IMR-90 (cell line): ENCODE measurements around the gene CDK5RAP2. TPM values are rescaled to one million over a fixed set of nuclear protein-coding genes. Genes with fewer than 3 reads are reported as not detected.

Experiments
- ATAC-seq: fragments of 200-7000 bp; cut with Tn5 transposase; 2 replicates; pipeline ENCODE4 v1.9.1; 2020; ENCODE audit warnings: low read depth, mild to moderate bottlenecking, moderate library complexity
- BruUV-seq: library from RNA; stranded (reverse); fragments of 400-500 nt; replicated peaks from 2 replicates; lab custom pipeline; 2021; lab: Mats Ljungman, UMichigan
- CTCF ChIA-PET: fragments of 300-600 bp; formaldehyde crosslinking; extraction: SDS; loops from one replicate; lab custom pipeline; 2021; ENCODE audit warnings: antibody characterized with exemption; lab: Yijun Ruan, JAX
- POLR2A ChIA-PET: fragments of 300-600 bp; sonication (Branson Sonifier 250); formaldehyde crosslinking; loops from one replicate; lab custom pipeline; 2022; ENCODE audit warnings: antibody characterized with exemption; ENCODE audit not compliant: unreplicated experiment; lab: Charles Lee
- DNase-seq: peaks from one replicate; pipeline ENCODE4 v3.0.0; 2013
- H2AFZ ChIP-seq: replicated peaks from 2 replicates; pipeline ENCODE3; 2013; ENCODE audit warnings: low read length, mild to moderate bottlenecking; ENCODE audit not compliant: poor library complexity
- H2AK5ac ChIP-seq: 2 replicates; pipeline ENCODE4 v1.6.1; 2013; ENCODE audit warnings: low read depth, low read length, inconsistent platforms
- H2AK9ac ChIP-seq: replicated peaks from 2 replicates; pipeline ENCODE3; 2013; ENCODE audit warnings: mild to moderate bottlenecking, low read depth, low read length, moderate library complexity; ENCODE audit not compliant: poor library complexity
- H2BK120ac ChIP-seq: 2 replicates; pipeline ENCODE4 v1.6.1; 2013; ENCODE audit warnings: low read depth, low read length, inconsistent platforms
- H2BK15ac ChIP-seq: 3 replicates; pipeline ENCODE4 v1.6.1; 2013; ENCODE audit warnings: low read depth, low read length, inconsistent platforms
- H2BK20ac ChIP-seq: 2 replicates; pipeline ENCODE4 v1.6.1; 2013; ENCODE audit warnings: low read depth, mild to moderate bottlenecking, inconsistent platforms, low read length, moderate library complexity
- H2BK5ac ChIP-seq: 2 replicates; pipeline ENCODE4 v1.6.1; 2013; ENCODE audit warnings: mild to moderate bottlenecking, low read depth, low read length, inconsistent platforms; ENCODE audit not compliant: poor library complexity, severe bottlenecking
- H3K14ac ChIP-seq: replicated peaks from 2 replicates; pipeline ENCODE4 v1.6.1; 2013; ENCODE audit warnings: low read depth, low read length, inconsistent platforms
- H3K18ac ChIP-seq: 2 replicates; pipeline ENCODE4 v1.6.1; 2013; ENCODE audit warnings: low read depth, low read length, control low read depth
- H3K23ac ChIP-seq: 2 replicates; pipeline ENCODE4 v1.6.1; 2013; ENCODE audit warnings: low read depth, low read length, inconsistent platforms
- H3K27ac ChIP-seq: 2 replicates; pipeline ENCODE4 v1.5.1; 2013; ENCODE audit warnings: mild to moderate bottlenecking, control low read depth, low read length; ENCODE audit not compliant: insufficient read depth
- H3K27me3 ChIP-seq: 2 replicates; pipeline ENCODE4 v1.6.1; 2013; ENCODE audit warnings: low read length; ENCODE audit not compliant: control insufficient read depth, insufficient read depth
- H3K36me3 ChIP-seq: 2 replicates; pipeline ENCODE4 v1.6.1; 2013; ENCODE audit warnings: low read length, mixed read lengths; ENCODE audit not compliant: control insufficient read depth, insufficient read depth
- H3K4ac ChIP-seq: 2 replicates; pipeline ENCODE4 v1.6.1; 2013; ENCODE audit warnings: low read depth, low read length, inconsistent platforms
- H3K4me1 ChIP-seq: 2 replicates; pipeline ENCODE4 v1.6.1; 2013; ENCODE audit warnings: low read length, mixed read lengths; ENCODE audit not compliant: control insufficient read depth, insufficient read depth
- H3K4me2 ChIP-seq: 2 replicates; pipeline ENCODE4 v1.6.1; 2013; ENCODE audit warnings: low read depth, mild to moderate bottlenecking, control low read depth, low read length, moderate library complexity
- H3K4me3 ChIP-seq: 2 replicates; pipeline ENCODE4 v1.5.1; 2013; ENCODE audit warnings: low read depth, mild to moderate bottlenecking, control low read depth, low read length, moderate library complexity; ENCODE audit not compliant: insufficient read depth
- H3K56ac ChIP-seq: 2 replicates; pipeline ENCODE4 v1.6.1; 2013; ENCODE audit warnings: low read length, inconsistent platforms; ENCODE audit not compliant: insufficient read depth; ENCODE audit errors: extremely low read depth
- H3K79me1 ChIP-seq, 2 experiments: 2 replicates each; pipeline ENCODE4 v1.6.1; 2013; ENCODE audit warnings: low read length in 2 of 2, inconsistent platforms in 1 of 2, low read depth in 1 of 2
- H3K9ac ChIP-seq: 2 replicates; pipeline ENCODE4 v1.6.1; 2013; ENCODE audit warnings: low read depth, low read length, control low read depth
- H3K9me1 ChIP-seq: 2 replicates; pipeline ENCODE4 v1.6.1; 2013; ENCODE audit warnings: low read length, inconsistent platforms; ENCODE audit not compliant: insufficient read depth
- H3K9me3 ChIP-seq: 2 replicates; pipeline ENCODE4 v1.6.1; 2013; ENCODE audit warnings: low read length; ENCODE audit not compliant: control insufficient read depth, insufficient read depth
- H4K20me1 ChIP-seq: 2 replicates; pipeline ENCODE4 v1.6.1; 2013; ENCODE audit warnings: low read length, inconsistent platforms; ENCODE audit not compliant: insufficient read depth
- H4K5ac ChIP-seq: 2 replicates; pipeline ENCODE4 v1.6.1; 2013; ENCODE audit warnings: mild to moderate bottlenecking, low read depth, low read length, control low read depth
- H4K8ac ChIP-seq, 2 experiments: 2 replicates each; pipeline ENCODE4 v1.6.1; 2013; ENCODE audit warnings: low read depth in 2 of 2, low read length in 2 of 2, control low read depth in 1 of 2, inconsistent platforms in 1 of 2
- H4K91ac ChIP-seq: 2 replicates; pipeline ENCODE4 v1.6.1; 2013; ENCODE audit warnings: low read depth, low read length, inconsistent platforms; ENCODE audit not compliant: insufficient read depth
- BHLHE40 ChIP-seq: fragments of 150-350 bp; IDR thresholded peaks from 2 replicates; pipeline ENCODE4 v1.6.1; 2016; ENCODE audit warnings: mild to moderate bottlenecking, low read depth, low read length
- CEBPB ChIP-seq: IDR thresholded peaks from 2 replicates; pipeline ENCODE4 v1.6.1; 2012; ENCODE audit warnings: low read depth, low read length, improper control_type of control experiment
- CHD1 ChIP-seq: IDR thresholded peaks from 2 replicates; pipeline ENCODE4 v1.6.1; 2012; ENCODE audit warnings: low read depth, low read length, improper control_type of control experiment
- CTCF ChIP-seq: conservative IDR thresholded peaks from 2 replicates; pipeline ENCODE4 v1.5.1; 2012; ENCODE audit warnings: mild to moderate bottlenecking, low read depth, low read length, improper control_type of control experiment
- FOS ChIP-seq: fragments of 150-350 bp; IDR thresholded peaks from 2 replicates; pipeline ENCODE4 v1.6.1; 2016; ENCODE audit warnings: low read depth, low read length
- MAFK ChIP-seq: IDR thresholded peaks from 2 replicates; pipeline ENCODE4 v1.6.1; 2012; ENCODE audit warnings: low read depth, low read length, improper control_type of control experiment
- MAZ ChIP-seq: IDR thresholded peaks from 2 replicates; pipeline ENCODE4 v1.6.1; 2012; ENCODE audit warnings: low read depth, mild to moderate bottlenecking, low read length, improper control_type of control experiment, moderate library complexity, borderline replicate concordance
- MXI1 ChIP-seq: IDR thresholded peaks from 2 replicates; pipeline ENCODE4 v1.6.1; 2012; ENCODE audit warnings: low read depth, mild to moderate bottlenecking, low read length, moderate library complexity, borderline replicate concordance
- NFE2L2 ChIP-seq: fragments of 150-350 bp; IDR thresholded peaks from 2 replicates; pipeline ENCODE4 v1.6.1; 2016; ENCODE audit warnings: low read depth, mild to moderate bottlenecking, low read length
- POLR2A ChIP-seq: IDR thresholded peaks from 2 replicates; pipeline ENCODE4 v1.6.1; 2012; ENCODE audit warnings: mild to moderate bottlenecking, low read depth, low read length
- RAD21 ChIP-seq: IDR thresholded peaks from 2 replicates; pipeline ENCODE4 v1.6.1; 2012; ENCODE audit warnings: low read length, improper control_type of control experiment
- RCOR1 ChIP-seq: IDR thresholded peaks from 2 replicates; pipeline ENCODE4 v1.6.1; 2012; ENCODE audit warnings: mild to moderate bottlenecking, low read length, improper control_type of control experiment; ENCODE audit not compliant: insufficient replicate concordance
- RFX5 ChIP-seq: IDR thresholded peaks from 2 replicates; pipeline ENCODE4 v1.8.0; 2012; ENCODE audit warnings: low read depth, mild to moderate bottlenecking, low read length, moderate library complexity
- SMC3 ChIP-seq: fragments of 150-350 bp; IDR thresholded peaks from 2 replicates; pipeline ENCODE4 v1.6.1; 2016; ENCODE audit warnings: low read depth, mild to moderate bottlenecking, antibody characterized with exemption, low read length, moderate library complexity
- WGBS, 2 experiments: methylation state at CpG; one replicate each; pipeline versions ENCODE4 v1.1.5 to v1.1.7; 2013; ENCODE audit warnings: missing lambda C conversion rate in 2 of 2; ENCODE audit not compliant: insufficient read length in 1 of 2; ENCODE audit errors: extremely low coverage in 2 of 2; 5-methylcytosine and 5-hydroxymethylcytosine counted together
- dilution Hi-C: fragments of 300-500 bp; cut with HindIII; formaldehyde crosslinking; loops from one replicate; pipeline ENCODE4 v1.14.3; 2018; ENCODE audit warnings: low sequenced_read_pairs; ENCODE audit not compliant: unreplicated experiment
- in situ Hi-C: fragments of 300-500 bp; cut with MboI; formaldehyde crosslinking; loops from 3 replicates; pipeline ENCODE4 v1.14.3; 2019; ENCODE audit warnings: low sequenced_read_pairs, inconsistent platforms, mixed read lengths
- intact Hi-C: fragments of 100-400 bp; cut with micrococcal nuclease; formaldehyde crosslinking; loops from 2 replicates; pipeline ENCODE4 v1.10.0; 2022
- polyA plus RNA-seq, 3 experiments: library from polyadenylated mRNA; depleted of rRNA; stranded (reverse); fragments of >200 nt; gene quantifications; 2 replicates each; pipeline ENCODE4 v1.2.3, GENCODE V29; 2012; ENCODE audit warnings: low replicate concordance in 1 of 3
- total RNA-seq: library from RNA; depleted of rRNA; stranded (reverse); fragments of >200 nt; gene quantifications from 2 replicates; pipeline ENCODE4 v1.2.3, GENCODE V29; 2012
- TF ChIP-seq, protein P1 (sequence below): fragments of 150-350 bp; IDR thresholded peaks from 2 replicates; pipeline ENCODE4 v1.6.1; 2016; ENCODE audit warnings: low read depth, mild to moderate bottlenecking, low read length, moderate library complexity, borderline replicate concordance
- TF ChIP-seq, protein P2 (sequence below): fragments of 150-350 bp; IDR thresholded peaks from 2 replicates; pipeline ENCODE4 v1.6.1; 2017; ENCODE audit warnings: mild to moderate bottlenecking, antibody characterized with exemption, low read length, low read depth

CDK5RAP2 gene
- total and polyA plus RNA-seq, 2 of the 4 experiments (the other 2 are of a cell fraction): 29.5 to 31.7 TPM

GRCh38 chr9:120412425-120412951 lies 167.5 kb downstream of the CDK5RAP2 start:
- Histone ChIP-seq H2BK5ac (peak overlapping the region; percentile 54), H3K27me3 (no peaks in the 10 kb centered on the region), H3K9me1 (peaks cover 22% of the 10 kb centered on the region), H2AK9ac (no peak overlapping the region), H3K79me1 (peaks cover 4 to 10% of the 10 kb centered on the region in 2 experiments; a peak in 1 of 4 replicates), H2BK15ac (peak overlapping the region; percentile 77; the same call in 1 of the 3 replicates), H2AK5ac (peak overlapping the region; percentile 93), H3K4ac (peak overlapping the region; percentile 84), H3K56ac (no peak overlapping the region), H3K14ac (peak overlapping the region; percentile 75), H3K4me2 (no peak overlapping the region; the same call in none of the 2 replicates), H3K4me3 (no peak overlapping the region), H3K9me3 (no peaks in the 10 kb centered on the region), H3K9ac (no peak overlapping the region), H2AFZ (peak overlapping the region; percentile 53), H2BK120ac (peak overlapping the region; percentile 79), H3K23ac (peak overlapping the region; percentile 39), H2BK20ac (peak overlapping the region; percentile 52), H4K5ac (peak overlapping the region; percentile 75; the same call in 1 of the 2 replicates), H3K36me3 (peaks cover 22% of the 10 kb centered on the region), H4K91ac (peak overlapping the region; percentile 78), H3K27ac (peak overlapping the region; percentile 86), H3K4me1 (peaks cover 17% of the 10 kb centered on the region), H4K8ac (peak overlapping the region; percentile 80 to 91), H3K18ac (peak overlapping the region; percentile 58), H4K20me1 (0 out of 2 replicates have a peak, but pooled peaks cover 5% of the 10 kb centered on the region)
- ChIA-PET CTCF (interaction anchor here (1.4 kb wide), 1 partner anchor 25 kb away, joined by 4 read pairs; no protein-coding TSS in a partner anchor), POLR2A (no interaction called here)
- TF ChIP-seq, protein P1, sequence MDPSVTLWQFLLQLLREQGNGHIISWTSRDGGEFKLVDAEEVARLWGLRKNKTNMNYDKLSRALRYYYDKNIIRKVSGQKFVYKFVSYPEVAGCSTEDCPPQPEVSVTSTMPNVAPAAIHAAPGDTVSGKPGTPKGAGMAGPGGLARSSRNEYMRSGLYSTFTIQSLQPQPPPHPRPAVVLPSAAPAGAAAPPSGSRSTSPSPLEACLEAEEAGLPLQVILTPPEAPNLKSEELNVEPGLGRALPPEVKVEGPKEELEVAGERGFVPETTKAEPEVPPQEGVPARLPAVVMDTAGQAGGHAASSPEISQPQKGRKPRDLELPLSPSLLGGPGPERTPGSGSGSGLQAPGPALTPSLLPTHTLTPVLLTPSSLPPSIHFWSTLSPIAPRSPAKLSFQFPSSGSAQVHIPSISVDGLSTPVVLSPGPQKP: no peak
- TF ChIP-seq BHLHE40: no peak
- no peak for TF ChIP-seq RCOR1
- TF ChIP-seq SMC3: no peak
- TF ChIP-seq NFE2L2: no peak
- no peak for TF ChIP-seq POLR2A
- no peak for TF ChIP-seq MXI1
- no peak for TF ChIP-seq FOS
- no peak for TF ChIP-seq CHD1
- TF ChIP-seq CEBPB: no peak
- TF ChIP-seq MAFK: no peak
- TF ChIP-seq RAD21: no peak
- TF ChIP-seq, protein P2, sequence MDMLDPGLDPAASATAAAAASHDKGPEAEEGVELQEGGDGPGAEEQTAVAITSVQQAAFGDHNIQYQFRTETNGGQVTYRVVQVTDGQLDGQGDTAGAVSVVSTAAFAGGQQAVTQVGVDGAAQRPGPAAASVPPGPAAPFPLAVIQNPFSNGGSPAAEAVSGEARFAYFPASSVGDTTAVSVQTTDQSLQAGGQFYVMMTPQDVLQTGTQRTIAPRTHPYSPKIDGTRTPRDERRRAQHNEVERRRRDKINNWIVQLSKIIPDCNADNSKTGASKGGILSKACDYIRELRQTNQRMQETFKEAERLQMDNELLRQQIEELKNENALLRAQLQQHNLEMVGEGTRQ: no peak; the same call in 1 of the 2 replicates
- no peak for TF ChIP-seq RFX5
- no peak for TF ChIP-seq MAZ
- no peak for TF ChIP-seq CTCF
- DNase-seq (peak; percentile 89), ATAC-seq (peak; percentile 81)
- dilution Hi-C loops (no loop called here), intact Hi-C loops (no loop called here), in situ Hi-C loops (no loop called here)
- no TSS peak for BruUV-seq
- no CpG with 5 or more reads among the region's 4 CpGs for WGBS, 2 experiments
